ENCODE data around the gene LCA5L.

DNA sequence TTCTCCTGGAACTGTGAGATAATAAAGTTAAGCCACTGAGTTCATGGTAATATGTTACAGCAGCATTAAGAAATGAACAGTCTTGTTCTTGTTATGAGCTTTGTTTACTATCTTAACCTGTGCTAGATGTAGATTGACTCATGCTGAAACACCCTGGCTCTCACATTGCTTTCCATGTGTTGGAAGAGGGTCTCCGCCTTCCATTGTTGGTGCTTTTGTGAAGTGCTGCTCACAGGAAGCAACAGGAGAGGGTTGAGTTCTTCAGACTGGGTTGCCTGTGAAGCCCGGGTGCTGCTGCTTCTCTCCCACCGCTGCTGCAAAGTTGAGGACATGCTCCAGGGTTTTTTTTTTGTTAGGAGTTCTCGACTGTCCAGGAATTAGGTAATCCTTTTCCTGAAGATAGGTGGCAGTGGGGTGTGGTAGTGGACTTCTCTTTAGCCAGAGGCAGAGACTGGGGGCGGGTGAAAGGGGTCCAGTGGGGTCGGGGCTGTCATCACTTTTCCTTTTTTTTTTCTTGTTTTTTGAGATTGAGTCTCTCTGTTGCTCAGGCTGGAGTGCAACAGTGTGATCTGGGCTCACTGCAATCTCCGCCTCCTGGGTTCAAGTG lies 68.0 kb downstream of the LCA5L start:
- TF ChIP-seq CTCF (IDR thresholded peaks at IDR 0.05) = no peak
- no peak for TF ChIP-seq POLR2A (IDR thresholded peaks at IDR 0.05)
- no peak for TF ChIP-seq POLR2AphosphoS5 (IDR thresholded peaks at IDR 0.05; ENCODE audit: insufficient read depth in 1 of 2, low read depth in 1 of 2)
